ENCODE measurements around the gene EFNB3.

EFNB3 gene

DNA sequence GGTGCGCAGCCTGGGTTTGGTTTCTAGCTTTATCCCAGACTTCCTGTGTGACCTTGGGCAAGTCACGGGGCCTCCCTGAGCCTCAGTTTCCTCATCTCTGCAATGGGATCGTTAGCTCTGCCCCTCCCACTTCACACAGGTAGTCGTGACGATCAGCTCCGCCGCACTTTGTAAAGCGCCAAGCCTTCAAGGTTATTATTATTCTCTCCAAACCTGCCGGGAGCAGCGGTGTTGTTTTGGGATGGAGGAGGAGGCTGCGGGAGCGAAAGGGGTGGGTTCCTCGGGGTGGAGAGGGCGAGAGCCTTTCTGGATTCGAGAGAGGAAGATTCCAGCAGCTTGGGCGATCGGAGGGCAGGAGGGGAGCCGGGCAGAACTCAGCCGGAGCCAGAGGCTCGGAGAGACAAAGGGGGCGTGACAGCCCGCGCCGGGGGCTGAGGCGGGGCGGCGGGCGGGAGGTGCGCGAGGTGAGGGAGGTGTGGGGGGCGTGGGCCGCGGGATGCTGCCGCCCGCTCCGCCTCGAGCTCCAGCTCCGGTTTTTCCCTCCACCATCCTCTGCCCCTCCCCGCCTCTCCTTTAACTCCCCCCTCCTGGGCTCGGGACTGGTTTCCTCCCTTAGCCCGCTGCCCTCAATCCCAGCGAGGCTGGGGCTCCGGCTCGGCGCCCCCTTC lies at the start of gene EFNB3:
Gene EFNB3, plus strand, starts transcription at position 602 of the 668 bp plus-strand sequence. CDS start 397 bp downstream, outside the sequence.
- peak; percentile 72 for DNase-seq

DNA sequence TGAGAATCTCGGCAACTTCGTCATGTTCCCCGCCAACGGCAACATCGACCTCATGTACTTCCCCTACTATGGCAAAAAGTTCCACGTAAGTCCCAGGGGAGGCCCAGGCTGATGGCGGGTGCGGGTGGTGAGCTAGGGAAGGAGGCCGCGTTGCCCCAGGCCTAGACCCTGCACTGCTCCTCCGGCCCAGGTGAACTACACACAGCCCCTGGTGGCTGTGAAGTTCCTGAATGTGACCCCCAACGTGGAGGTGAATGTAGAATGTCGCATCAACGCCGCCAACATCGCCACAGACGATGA lies 49.5 kb upstream of the EFNB3 start:
- no peak for DNase-seq

DNA sequence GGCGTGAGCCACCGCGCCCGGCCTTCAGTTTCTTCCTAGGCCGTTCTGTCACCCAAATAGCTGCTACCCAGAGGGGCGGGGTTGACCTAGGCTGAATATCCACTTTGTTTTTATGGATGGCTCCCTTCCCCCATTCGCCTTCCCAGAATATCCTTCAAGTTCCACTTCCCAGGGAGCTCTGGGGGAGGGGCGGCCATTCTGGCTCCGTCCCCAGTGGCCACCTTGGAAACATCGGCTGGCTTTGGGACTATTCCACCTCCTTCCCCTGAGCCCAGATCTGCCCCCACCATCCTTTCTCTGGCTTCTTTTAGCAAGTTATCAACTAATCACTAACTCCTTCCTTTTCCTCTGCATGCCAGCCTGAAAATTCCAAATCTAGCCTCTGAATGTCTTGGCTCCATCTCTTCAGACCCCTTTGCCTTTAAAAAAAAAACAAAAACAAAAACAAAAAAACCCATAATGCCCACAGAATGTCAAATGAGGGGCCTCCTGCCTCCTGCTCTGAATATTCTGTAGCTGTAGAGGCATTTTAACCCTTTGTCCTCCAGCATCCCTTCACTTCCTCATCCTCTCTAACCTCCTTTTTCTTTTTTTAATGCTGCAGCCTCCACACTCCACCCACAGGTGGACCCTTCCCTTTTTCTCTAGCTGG lies 47.9 kb upstream of the EFNB3 start:
- peak; percentile 18 for DNase-seq

DNA sequence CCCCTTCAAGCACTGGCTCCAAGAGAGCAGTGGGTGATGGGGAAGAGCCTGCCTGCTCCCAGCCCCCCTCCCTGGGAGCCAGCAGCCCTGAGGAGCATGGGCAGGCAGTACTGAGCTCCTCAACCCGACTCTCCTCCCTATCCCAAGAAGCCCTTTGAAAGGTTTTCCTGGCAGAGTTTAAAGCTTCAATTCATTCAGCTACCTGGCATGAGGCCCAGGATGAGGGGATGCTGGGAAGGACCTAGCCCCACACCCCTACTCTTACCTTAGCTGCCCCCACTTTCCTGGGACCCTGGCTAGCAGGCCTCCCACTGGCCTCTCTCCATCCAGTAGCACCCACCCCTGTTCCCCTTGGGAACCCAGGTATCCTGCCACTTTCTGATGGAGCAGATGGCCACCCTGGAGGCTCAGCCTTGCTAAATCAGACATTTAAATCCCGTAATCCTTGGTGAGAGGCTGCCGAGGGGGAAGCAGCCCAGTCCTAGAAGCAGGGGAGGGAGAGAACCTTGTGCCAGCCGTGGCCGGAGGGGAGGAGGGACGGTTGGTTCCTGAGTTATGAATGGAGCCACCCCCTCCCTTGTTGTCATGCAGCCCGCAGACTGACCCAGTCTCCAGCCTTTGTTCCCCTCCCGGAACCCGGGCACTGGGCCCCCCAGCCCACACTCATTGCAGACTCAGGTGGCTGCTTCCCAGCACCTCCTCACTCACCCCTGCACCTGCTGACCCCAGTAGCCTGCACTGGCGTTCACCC lies 37.2 kb upstream of the EFNB3 start:
- peak; percentile 16 for DNase-seq

DNA sequence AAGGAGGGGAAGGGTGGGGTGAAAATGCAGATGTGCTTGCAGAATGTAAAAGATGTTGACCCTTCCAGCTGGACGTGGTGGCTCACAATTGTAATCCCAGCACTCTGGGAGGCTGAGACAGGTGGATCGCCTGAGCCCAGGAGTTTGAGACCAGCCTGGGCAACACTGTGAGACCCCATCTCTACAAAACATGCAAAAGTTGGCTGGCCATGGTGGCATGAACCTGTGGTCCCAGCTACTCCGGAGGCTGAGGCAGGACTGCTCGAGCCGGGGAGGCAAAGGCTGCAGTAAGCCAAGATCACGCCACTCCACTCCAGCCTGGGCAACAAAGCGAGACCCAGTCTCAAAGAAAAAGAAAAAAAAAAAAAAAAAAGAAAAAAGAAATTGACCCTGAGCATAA lies 36.5 kb upstream of the EFNB3 start:
- no peak for DNase-seq

DNA sequence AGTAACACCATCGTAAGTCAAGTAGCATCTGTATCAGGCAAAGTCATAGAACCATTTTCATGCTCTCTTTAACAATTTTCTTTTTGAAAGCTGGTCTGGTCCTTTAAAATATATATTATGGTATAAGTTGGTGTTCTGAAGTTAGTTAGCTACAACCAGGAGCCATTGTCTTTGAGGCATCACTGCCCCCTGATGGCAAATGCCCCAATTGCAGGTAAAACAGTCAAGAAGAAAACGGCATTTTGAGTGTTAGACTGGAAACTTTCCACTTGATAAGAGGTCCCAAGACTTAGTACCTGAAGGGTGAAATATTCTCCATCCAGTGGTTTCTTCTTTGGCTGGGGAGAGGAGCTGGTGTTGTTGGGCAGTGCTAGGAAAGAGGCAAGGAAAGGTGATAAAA lies 31.8 kb upstream of the EFNB3 start:
- no peak for DNase-seq

DNA sequence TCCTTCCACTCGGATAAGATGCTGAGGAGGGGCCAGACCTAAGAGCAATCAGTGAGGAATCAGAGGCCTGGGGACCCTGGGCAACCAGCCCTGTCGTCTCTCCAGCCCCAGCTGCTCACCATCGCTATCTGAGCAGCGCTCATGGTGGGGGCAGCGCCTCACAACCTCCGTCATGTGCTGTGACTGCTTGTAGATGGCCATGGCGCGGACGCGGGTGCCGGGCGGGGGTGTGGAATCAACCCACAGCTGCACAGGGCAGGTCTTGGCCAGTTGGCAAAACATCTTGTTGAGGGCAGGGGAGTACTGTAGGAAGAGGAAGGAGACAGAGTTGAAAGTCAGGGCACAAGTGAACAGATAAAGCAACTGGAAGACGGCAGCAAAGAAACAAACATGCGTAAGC lies 30.1 kb upstream of the EFNB3 start:
- no peak for DNase-seq

GRCh38 chr17:7676533-7676932 lies 28.5 kb upstream of the EFNB3 start:
- no peak for DNase-seq

- DNase-seq, result no peak
Measured at GRCh38 chr17:7677388-7678067, 27.5 kb upstream of the EFNB3 start.

GRCh38 chr17:7684851-7685532 lies 20.0 kb upstream of the EFNB3 start:
- no peak for DNase-seq

GRCh38 chr17:7685533-7686221 lies 19.3 kb upstream of the EFNB3 start:
- peak; percentile 86 for DNase-seq

DNA sequence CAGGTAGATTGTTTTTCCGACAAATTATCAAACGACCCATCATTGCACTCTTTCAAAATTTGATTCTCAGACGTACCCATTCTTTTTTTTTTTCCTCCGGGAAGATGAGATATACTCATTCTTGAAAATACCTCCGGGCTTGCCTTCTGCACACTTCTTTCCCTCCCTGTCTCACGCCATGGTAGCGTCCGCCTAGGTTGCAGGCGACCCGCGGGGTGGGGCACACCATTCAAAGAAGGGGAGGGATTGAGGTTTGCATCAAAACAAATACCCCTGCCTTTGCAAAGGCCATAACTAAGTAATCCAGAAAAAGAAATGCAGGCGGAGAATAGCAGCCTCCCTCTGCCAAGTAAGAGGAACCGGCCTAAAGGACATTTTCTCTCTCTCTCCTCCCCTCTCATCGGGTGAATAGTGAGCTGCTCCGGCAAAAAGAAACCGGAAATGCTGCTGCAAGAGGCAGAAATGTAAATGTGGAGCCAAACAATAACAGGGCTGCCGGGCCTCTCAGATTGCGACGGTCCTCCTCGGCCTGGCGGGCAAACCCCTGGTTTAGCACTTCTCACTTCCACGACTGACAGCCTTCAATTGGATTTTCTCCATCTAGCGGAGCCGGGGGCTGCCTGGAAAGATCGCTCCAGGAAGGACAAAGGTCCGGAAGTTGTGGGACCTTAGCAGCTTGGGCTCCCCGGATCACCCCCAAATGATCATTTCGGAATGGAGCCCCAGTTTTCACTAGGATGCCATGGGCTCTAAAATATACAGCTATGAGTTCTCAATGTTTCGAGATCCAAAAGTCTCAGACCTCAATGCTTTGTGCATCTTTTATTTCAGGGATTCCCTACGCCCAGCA lies 18.6 kb upstream of the EFNB3 start:
- DNase-seq, result peak; percentile 92

GRCh38 chr17:7687072-7687907 lies 17.7 kb upstream of the EFNB3 start, which contains the start of gene TP53:
Gene TP53 (minus strand): TSS chr17:7687490. CDS start chr17:7676594, 10,896 bp downstream.
- DNase-seq, result peak; percentile 61

DNA sequence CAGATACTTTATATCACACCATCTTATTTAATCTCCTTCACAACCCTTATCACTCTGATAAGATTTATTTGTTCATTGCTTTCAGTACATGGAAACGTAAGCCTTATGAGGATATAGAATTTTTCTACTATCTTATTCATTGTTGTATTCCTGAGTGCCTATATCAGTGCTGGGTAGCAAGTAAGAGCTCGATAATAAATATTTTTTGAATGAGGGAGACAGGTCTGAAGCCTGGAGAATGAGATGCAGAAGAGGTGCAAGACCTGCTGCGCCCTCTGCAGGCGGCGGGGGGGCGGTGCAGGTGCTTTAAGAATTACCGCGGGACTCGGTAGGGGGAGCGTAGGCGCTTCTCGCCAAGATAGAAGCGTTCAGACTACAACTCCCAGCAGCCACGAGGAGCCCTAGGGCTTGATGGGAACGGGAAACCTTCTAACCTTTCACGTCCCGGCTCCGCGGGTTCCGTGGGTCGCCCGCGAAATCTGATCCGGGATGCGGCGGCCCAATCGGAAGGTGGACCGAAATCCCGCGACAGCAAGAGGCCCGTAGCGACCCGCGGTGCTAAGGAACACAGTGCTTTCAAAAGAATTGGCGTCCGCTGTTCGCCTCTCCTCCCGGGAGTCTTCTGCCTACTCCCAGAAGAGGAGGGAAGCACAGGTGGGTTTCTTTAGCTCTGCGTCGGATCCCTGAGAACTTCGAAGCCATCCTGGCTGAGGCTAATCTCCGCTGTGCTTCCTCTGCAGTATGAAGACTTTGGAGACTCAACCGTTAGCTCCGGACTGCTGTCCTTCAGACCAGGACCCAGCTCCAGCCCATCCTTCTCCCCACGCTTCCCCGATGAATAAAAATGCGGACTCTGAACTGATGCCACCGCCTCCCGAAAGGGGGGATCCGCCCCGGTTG lies 16.8 kb upstream of the EFNB3 start, which contains the start of gene WRAP53:
Gene WRAP53, plus strand, starts transcription at position 570 of the 900 bp plus-strand sequence. Its CDS starts 172 bp downstream, at position 742.
- DNase-seq, result peak; percentile 89

GRCh38 chr17:7688808-7689316 lies 16.1 kb upstream of the EFNB3 start:
- no peak for DNase-seq

GRCh38 chr17:7695586-7695985 lies 9.4 kb upstream of the EFNB3 start:
- no peak for DNase-seq

- DNase-seq, result no peak
Measured at GRCh38 chr17:7697828-7698588, 7.0 kb upstream of the EFNB3 start.

GRCh38 chr17:7700510-7700909 lies 4.5 kb upstream of the EFNB3 start:
- DNase-seq, result no peak

Data from NCI-H2227 treated with DMSO at 0.1 percent for 48 hours (cell line).